GM19438 (cell line): ENCODE data around the gene GPR15.

Source experiments
- ATAC-seq: cut with Tn5 transposase; IDR thresholded peaks from one replicate; pipeline ENCODE4 v1.9.1; 2021; ENCODE audit warnings: low read depth; ENCODE audit not compliant: unreplicated experiment

GPR15 gene

GRCh38 chr3:98582042-98582441, 50.3 kb downstream of the GPR15 start:
- ATAC-seq, result no peak

GRCh38 chr3:98583766-98584165, 52.0 kb downstream of the GPR15 start:
- no peak for ATAC-seq
